ENCODE results near the gene VILL. TPM values are rescaled to one million over a fixed set of nuclear protein-coding genes. Genes with fewer than 3 reads are reported as not detected.

Gene VILL
- polyA plus RNA-seq, 2 of the 4 experiments (the other 2 are of a cell fraction): 0.05 to 0.22 TPM

- peaks cover 3% of the 10 kb centered on the region for H3K4me1 ChIP-seq
- ChIA-PET CTCF (interaction anchor here (1.8 kb wide), 1 partner anchor 11 kb away, joined by 6 read pairs; no protein-coding TSS in a partner anchor), POLR2A (no interaction called here)
- DNase-seq (ENCODE audit: low read depth in 1 of 2, low spot score in 1 of 2) (no peak), ATAC-seq (no peak), FAIRE-seq (no peak)
- H3K27ac ChIP-seq: no peak overlapping the region
- no peak overlapping the region for H3K4me2 ChIP-seq
- H3K9me3 ChIP-seq: no peaks in the 10 kb centered on the region
- WGBS (ENCODE audit: missing lambda C conversion rate): 68% methylated on average over 9 of the region's 9 CpGs
- TF ChIP-seq ZC3H11A (IDR thresholded peaks at IDR 0.05) (no peak), RAD21 (conservative IDR thresholded peaks at IDR 0.05 in 1 of 2, IDR thresholded peaks at IDR 0.05 in 1 of 2) (no peak), ZNF302 (CRISPR knock-in tag; IDR thresholded peaks at IDR 0.05) (no peak), HES2 (IDR thresholded peaks at IDR 0.05) (no peak), EHMT2 (IDR thresholded peaks at IDR 0.05; ENCODE audit: low read depth) (no peak), BHLHE40 (IDR thresholded peaks at IDR 0.05; ENCODE audit: low read depth, low read length) (no peak), BCL3 (IDR thresholded peaks at IDR 0.05) (no peak), CBX8 (IDR thresholded peaks at IDR 0.05) (no peak), NFE2L2 (conservative IDR thresholded peaks at IDR 0.05; ENCODE audit: low read length) (no peak), MAZ (IDR thresholded peaks at IDR 0.05; ENCODE audit: borderline replicate concordance, low read depth, low read length) (no peak), TFCP2L1 (CRISPR knock-in tag; IDR thresholded peaks at IDR 0.05) (no peak), HOXA7 (CRISPR knock-in tag; IDR thresholded peaks at IDR 0.05) (no peak)
- TF ChIP-seq, protein P1, sequence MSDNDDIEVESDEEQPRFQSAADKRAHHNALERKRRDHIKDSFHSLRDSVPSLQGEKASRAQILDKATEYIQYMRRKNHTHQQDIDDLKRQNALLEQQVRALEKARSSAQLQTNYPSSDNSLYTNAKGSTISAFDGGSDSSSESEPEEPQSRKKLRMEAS (IDR thresholded peaks at IDR 0.05): no peak
- TF ChIP-seq, protein P2, sequence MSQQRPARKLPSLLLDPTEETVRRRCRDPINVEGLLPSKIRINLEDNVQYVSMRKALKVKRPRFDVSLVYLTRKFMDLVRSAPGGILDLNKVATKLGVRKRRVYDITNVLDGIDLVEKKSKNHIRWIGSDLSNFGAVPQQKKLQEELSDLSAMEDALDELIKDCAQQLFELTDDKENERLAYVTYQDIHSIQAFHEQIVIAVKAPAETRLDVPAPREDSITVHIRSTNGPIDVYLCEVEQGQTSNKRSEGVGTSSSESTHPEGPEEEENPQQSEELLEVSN (IDR thresholded peaks at IDR 0.05; ENCODE audit: borderline replicate concordance, low read depth): no peak
- no peak overlapping the region for H3K4me3 ChIP-seq
These were observed 1.9 kb downstream of the VILL start for GRCh38 chr3:37992271-37993066.

DNA sequence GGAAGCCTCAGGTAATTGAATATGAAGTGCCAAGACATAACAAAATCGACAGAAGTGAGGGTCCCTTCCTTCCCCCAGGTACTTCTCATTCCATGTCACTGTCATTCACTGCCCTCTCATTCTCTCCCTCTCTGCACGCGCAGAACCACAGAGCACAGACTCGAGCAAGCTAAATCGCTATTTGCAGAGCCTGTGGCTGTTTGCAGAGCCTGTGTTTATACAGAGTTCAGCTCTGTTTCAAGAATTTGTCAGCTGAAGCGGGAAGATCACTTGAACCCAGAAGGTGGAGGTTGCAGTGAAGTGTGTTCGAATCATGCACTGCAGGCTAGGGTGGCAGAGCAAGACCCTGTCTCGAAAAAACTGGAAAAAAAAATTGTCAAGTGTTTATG lies 2.5 kb downstream of the VILL start:
- ChIA-PET CTCF (interaction anchor here (1.8 kb wide), 1 partner anchor 10 kb away, joined by 6 read pairs; no protein-coding TSS in a partner anchor), POLR2A (no interaction called here)
- no peak overlapping the region for H3K4me3 ChIP-seq
- WGBS (ENCODE audit: missing lambda C conversion rate): 40% methylated on average over 8 of the region's 8 CpGs
- FAIRE-seq (no peak), ATAC-seq (no peak), DNase-seq (ENCODE audit: low read depth in 1 of 2, low spot score in 1 of 2) (no peak)
- H3K27ac ChIP-seq: no peak overlapping the region
- TF ChIP-seq, protein P1 (IDR thresholded peaks at IDR 0.05): no peak
- TF ChIP-seq ZNF302 (CRISPR knock-in tag; IDR thresholded peaks at IDR 0.05): no peak
- TF ChIP-seq REST (IDR thresholded peaks at IDR 0.05): no peak
- no peak for TF ChIP-seq ZC3H11A (IDR thresholded peaks at IDR 0.05)
- no peak for TF ChIP-seq FOSB (CRISPR knock-in tag; IDR thresholded peaks at IDR 0.05)
- TF ChIP-seq ZSCAN20 (CRISPR knock-in tag; IDR thresholded peaks at IDR 0.05): no peak
- no peak for TF ChIP-seq JUNB (IDR thresholded peaks at IDR 0.05)
- TF ChIP-seq SREBF2 (IDR thresholded peaks at IDR 0.05): no peak
- TF ChIP-seq FOSL2 (IDR thresholded peaks at IDR 0.05): no peak
- TF ChIP-seq FOSL2 (CRISPR knock-in tag; IDR thresholded peaks at IDR 0.05): no peak
- TF ChIP-seq TFCP2L1 (CRISPR knock-in tag; IDR thresholded peaks at IDR 0.05): no peak
- no peaks in the 10 kb centered on the region for H3K9me3 ChIP-seq
- H3K4me1 ChIP-seq: peaks cover 3% of the 10 kb centered on the region
- H3K4me2 ChIP-seq: no peak overlapping the region
